Stimulated activated CD4-positive, alpha-beta T cell treated with anti-CD3 and anti-CD28 coated beads, Interleukin-15, amount 100 ng/mL, for 1 hour (primary cell): ENCODE measurements around the gene TGM2.

ENCODE experiments used
- DNase-seq, 2 donors: peaks; one replicate each; pipeline ENCODE4 v3.0.0-alpha.2; 2020; ENCODE audit warnings: low read depth in 1 of 2, low spot score in 1 of 2

Gene TGM2

DNA sequence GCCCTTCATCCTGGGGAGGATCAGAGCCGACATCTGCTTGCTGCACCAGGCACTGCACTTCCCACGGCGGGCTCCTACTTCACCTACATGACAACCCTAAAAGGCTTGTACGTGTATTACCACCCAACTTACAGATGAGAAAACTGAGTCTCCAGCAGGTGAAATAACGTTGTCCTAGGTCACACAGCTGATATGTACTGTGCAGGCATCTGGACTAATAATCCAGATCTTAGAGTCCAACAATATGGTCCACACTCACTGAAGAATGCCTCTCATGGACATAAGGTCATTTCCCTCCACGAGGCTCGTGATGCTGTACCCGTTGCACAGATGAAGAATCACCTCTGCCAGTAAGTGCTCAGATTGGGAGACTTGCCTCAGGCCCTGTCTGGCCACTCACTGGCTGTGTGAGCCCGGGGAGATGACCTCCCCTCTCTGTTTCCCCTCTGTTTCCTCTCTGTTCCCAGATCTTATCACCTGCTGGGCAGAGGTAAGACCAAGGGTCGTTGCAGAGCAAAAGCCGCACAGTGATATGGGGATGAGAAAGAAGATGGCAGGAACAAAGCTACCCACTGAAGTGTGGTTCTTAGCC is 32.1 kb downstream of the TGM2 start:
- DNase-seq = no peak

DNA sequence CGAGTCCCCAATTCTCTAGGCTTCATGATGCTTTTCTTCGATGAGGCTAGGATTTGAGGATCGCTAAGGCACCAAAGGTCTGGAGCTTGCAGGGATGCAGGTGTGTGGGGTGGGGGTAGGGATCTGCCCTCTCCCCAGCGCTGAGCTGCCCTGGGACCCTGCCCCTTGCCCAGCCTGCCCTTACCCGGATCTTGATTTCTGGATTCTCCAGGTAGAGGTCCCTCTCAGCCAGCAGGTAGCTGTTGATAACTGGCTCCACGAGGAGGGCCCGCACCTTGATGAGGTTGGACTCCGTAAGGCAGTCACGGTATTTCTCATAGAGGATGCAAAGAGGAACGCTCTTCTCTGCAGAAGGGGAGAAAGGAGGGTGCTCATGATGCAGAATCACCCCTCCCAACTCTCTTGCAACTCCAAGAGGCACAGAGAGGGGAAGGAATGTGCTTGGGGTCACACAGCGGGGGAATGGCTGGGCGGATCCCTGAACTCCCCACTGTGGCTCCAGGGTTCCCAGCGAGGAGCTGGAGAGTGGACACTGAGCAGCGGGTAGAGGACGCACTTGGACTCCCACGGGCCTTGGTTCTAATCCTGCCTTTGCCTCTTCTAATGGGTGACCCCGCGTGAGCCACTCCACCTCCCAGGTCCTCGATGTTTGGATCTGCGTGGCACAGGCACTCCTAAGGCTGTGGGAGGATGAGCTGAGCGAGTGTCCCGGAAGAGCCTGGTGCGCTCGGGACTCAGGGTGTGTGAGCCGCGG is 32.7 kb downstream of the TGM2 start:
- DNase-seq = no peak

DNA sequence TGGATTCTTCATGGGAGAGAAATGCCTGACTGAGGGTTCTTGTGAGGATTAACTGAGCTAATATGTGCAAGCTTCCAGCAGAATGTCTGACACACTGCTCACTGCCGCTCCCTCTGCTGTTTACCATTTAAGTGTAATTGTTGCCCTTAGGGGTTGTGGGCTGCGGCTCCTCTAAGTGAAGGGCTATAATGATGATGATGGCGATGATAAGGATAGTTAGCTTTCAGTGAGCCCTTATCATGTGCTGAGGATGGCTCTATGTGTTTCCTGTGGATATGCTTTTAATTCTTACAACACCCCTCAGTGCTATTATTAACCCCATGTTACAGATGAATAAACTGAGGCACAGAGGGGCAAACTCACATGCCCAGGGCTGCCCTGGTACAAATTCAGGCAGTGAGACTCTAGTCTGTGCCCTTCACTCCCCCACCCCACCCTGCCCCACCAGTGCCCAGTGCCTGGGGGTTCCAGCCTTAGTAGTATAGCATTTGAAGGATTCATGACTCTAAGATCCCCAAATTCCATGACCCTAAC is 33.4 kb downstream of the TGM2 start:
- DNase-seq = no peak

DNA sequence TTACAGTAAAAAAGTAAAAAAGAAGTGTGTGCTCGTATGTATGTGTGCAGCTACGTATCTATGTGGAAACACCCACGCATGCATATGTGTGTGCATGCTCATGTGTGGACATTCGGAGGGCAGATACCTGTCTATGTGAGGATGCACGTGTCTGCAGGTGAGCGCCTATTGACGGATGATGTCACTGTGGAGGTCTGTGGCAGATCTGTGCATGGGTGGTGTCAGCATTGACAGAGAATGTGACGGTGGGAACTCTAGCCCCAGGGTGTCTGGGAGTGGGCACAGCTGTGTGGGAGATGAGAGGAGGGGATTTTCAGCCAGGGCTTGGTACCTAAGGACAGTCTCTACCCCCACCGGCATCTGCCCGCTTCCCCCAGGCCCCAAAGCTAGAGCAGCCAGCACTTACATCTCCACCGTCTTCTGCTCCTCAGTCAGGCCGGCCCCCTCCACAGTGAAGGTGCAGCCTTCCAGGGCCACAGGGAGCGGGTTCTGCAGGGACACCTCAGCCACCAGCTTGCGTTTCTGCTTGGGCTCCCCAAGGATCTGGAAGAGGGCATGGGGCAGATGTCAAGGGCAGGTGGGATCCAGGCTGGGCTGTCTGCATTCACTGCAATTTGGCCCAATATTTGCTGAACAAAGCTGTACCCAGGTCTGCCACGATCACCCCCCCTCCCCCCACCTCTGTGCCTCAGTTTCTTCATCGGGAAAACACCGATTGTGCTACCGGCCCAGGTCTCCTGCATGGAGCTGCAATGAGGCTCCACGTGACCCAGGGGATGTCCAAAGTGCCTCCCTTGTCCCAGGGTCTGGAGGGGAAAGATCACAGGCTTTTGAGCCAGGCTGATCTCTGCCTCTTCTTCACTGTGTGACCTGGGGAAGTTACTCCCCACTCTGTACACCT is 34.1 kb downstream of the TGM2 start:
- no peak for DNase-seq

DNA sequence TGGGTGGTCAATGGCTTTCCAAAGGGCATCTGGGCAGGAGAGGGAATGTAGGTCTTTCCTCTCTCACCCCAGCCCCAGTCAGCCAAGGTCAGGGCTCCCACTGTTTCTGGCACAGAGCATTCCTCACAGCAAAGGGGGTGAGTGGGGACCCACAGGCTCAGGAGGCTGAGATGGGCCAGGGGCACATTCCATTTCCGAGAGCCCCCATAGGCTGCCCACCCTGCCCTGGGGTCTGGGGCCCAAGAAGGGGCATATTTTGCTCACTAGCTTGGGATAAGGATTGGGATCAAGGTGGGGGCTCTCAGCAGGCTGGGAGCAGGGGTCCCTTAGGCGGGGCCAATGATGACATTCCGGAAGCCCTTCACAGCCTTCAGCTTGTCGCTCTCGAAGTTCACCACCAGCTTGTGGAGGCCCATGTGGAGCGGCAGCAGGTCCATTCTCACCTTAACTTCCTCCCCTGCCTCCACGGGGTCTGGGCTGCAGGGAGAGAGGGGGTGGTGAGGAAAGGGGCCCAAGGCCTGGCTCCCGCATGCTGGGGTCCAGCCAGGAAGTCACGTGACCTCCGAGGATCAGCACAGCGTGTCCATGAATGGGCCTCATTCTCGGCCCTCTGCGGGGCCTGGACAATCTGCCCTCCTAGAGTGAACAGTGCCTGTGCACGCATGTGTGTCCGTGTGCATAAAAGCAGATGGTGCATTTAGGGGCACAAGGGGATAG is 35.0 kb downstream of the TGM2 start:
- no peak for DNase-seq

DNA sequence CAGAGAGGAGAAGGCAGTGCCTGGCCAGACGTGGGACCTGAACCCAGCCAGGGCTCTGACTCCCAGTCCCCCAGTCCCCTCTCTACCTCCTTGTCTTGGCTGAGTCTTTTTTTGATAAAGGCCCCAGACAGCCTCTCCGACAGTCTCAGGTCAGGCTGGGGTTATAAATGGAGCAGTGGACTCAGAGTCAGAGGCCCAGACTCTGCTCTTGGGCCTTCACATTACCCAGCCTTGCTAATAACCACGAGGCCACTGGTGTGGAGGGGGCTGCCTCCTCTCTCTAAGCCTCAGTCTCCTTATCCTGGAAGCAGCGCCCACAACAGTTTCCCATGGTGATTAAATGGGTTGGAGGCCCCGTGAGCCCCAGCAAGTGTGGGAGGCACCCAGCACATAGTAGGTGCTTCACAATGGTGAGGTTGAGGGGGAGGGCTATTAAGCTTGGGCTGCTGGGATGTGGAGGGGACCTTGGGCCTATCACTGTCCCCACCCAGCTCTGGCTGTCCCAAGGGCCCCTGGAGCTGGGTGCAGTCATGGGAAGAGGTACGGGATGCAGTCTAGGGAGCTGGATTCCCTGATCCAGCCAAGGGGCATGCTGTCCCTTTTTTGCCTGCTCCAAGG is 35.7 kb downstream of the TGM2 start:
- no peak for DNase-seq

DNA sequence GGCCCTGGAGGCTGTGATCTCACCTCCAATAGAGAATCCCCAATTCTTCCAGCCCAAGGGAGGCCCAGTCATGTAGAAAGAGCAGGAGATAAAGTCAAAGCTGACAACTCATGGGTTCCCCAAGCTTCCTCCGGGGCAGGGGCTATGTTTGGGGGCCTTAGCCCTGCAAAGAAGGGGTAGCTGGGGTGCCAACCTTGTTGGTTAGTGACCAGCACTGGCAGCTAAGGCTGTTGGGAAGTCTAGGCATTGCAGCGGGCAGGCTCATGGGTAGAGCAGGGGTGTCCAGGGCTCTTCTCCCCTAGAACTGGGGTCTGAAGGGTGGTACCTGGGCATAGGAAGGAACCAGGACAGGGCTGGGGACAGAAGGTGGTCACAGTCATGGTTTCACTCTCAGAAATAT is 36.4 kb downstream of the TGM2 start:
- DNase-seq = no peak

DNA sequence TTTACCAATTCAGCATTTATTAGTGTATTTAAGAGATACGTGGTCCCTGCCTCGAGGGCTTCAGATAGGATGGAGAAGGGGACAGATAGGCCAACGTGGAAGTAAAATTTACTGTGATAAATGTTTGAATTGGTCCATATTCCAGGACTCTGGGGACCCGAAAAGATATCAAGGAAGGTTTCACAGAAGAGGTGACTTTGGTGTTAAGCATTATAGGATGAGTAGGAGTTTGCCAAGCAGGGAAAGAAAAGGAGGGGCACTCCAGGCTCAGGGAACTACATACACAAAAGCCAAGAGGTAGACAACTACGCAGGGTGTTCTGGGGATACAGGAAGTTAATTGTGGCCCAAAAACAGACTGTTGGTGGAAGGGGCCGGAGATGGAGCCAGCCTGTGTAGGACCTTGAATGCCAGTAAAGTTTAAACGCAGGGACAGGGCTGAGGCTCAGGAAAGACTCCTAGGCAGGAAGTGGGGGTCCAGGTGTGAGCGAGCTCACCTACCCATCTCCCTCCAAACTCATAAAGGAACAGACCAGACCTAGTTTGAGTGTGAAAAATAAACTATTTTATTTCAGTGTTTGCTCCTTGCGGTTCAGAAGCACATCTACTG is 37.0 kb downstream of the TGM2 start:
- DNase-seq = no peak

DNA sequence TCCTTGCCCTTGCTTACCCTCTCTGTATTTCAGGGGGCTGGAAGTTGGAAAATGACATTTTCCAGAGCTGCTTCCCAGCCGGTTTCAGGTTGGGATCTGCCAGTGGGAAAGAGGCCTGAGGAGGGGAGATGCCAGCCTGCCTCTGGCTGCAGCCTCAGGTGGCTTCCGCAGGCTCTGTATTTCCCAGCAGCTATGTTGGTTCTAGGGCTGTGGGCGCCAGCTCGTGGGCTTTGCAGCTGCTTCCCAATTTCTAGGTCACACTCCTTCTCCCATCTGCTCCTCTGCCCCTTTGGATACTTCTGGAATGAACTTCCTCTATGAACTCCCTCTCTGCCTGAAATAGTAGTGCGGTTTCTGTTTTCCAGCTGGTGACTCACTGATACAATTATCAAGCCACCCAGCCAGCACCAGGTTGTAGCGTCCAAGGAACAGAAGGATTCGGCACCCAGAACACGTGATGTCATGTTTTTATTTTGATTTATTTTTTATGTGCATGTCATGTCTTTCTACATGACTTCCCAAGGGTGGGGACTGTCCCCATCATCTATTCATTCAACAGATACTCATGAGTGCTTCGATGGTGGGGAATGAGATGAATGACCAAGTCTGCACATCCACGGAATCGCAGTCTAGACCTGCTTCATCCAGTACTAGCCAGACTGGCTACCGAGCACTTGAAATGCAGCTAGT is 38.0 kb downstream of the TGM2 start:
- DNase-seq = no peak

DNA sequence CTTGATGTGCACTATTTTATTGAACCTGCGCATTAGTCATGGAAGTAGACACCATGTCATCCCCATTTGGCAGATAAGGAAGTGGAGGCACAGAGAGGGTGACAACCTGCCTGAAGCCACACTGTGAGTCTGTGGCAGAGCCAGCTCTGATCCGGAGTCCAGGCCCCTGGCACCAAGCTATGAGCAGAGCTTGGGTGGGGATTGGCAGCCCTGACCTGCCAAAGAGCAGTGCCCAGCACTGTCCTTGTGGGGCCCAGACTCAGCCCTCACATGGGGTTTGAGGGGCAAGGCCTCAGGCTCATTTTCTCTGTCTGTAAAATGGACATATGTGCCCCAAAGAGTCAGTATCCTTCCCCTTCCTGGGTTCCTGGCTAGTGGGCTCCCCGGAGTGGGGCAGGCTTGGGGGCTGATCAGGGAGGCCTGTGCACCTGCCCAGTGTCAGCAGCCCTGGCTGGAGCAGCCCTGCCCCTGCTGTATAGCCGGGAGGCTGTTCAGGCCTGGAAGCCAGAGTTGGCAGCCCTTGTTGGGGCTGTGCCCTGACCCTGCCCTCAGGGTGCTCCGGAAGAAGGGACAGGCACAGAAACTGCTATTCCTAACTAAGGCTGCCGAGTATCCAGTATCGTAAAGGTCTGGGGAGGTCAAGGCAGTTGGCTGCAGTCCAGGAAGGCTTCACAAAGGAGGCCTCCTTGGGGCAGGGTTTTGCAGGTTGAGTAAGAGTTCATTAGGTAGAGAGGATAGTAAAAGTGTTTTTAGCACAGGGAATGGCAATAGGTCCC is 38.7 kb downstream of the TGM2 start:
- DNase-seq = no peak

DNA sequence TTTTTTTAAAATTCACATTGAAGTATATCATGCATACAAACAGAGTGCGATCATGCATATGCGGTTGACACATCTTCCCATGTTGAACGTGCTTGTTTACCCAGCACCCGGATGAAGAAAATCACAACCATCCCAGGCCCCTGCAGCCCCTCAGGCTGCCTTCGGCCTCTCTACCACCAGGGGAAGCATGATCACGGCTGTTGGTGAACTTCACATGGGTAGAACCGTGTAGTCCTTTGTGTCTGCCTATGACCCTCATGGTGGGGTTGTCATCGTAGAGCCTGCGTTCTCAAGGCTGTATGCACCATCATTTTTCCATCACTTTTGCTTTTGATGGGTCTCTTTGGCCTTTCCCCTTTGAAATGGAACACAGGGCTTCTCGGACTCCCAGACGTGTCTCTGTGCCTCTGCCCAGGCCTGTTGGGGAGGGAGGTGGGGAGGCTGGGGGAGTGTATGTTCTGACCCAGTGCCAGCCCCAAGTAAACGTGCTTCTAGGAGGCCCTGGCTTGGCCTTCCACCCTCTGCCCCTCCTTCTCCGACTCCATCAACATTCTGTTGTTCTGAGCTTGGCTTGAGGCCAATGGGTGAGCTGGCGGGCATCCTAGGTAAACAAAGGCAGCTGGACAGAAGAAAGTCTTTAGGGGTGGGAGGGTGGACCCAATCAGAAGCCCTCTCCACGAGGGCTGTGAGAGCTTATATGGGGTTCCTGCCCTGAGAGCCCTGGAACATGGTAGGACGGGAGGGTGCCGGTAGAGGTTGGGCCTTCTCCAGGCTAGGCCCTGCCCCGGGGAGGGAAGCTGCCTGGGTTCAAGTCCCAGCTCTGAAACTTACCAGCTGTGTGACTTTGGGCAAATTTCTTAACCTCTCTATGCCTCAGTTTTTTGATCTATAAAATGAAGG is 39.7 kb downstream of the TGM2 start:
- no peak for DNase-seq

DNA sequence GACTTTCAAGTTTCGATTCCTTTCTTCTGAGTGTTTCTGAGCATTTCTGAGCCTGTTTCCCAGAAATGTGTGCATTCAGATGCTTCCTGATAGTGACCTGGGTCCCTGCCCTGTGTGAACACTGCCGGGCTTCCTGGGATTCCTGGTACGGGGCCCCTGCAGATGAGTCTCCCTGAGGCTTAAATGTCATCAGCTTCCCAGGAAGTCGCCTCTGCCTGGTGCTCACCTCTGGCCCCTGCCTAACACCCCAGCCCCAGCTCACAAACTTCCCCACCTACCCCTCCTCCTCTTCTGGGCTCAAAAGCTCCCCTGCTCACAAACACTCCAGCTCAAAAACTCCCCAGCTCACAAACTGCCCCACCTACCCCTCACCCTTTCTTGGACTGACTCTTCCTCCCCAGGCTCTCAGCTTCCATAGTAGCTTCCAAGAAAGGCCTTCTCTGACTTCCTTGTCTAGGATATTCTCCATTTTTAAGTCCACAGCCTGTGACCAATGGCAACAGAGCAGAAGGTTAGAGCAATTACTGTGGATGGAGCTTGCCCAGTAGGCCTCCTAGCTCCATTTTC is 42.0 kb downstream of the TGM2 start:
- no peak for DNase-seq

DNA sequence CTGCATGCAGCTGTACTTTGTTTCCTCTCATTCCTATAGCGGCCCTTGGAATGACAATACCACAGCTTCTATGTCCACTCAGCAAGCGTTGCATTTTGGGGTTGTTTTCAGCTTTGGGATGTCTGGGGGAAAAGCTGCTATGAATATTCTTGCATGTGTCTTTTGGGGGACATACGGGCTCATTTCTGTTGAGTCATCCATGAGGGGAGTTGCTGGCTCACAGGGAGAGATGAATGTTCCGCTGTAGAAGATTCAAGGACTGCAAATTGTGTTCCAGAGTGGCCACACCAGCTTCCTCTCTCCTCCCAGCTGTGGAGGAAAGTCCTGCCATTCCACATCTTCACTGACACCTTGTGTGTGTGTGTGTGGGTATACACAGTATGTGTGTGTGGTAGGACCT is 43.3 kb downstream of the TGM2 start:
- no peak for DNase-seq

DNA sequence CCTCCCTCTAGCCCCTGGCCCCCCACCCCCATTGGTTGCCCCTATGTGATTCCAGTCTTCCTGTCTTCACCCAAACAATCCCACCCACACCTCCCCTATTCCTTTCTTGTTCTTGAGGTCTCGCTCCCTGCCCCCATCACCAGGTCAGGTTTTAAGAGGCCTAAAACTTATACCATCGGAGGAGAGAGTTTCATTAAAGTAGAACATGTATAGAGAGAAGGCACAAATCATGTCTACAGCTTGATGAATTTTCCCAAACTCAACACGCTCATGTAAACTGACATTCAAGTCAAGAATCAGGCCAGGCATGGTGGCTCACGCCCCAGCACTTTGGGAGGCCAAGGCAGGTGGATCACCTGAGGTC is 44.5 kb downstream of the TGM2 start:
- DNase-seq = no peak

DNA sequence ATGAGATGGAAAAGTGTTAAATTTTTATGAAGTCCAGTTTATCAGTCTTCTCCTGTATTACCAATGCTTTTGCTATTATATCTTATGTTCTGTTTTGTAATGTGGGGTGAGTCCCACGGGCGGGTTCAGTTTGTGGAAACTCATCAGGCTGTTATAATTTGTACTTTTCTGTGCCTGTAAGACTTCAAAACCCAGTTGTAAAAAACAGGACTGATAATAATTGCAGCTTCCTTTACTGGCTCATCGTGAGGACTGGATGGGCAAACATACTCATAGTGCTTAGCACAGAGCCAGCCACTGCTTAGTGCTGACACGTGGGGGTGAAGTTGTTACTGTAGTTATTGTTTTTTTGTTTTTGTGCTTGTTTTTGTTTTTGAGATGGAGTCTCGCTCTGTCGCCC is 45.6 kb downstream of the TGM2 start:
- no peak for DNase-seq

DNA sequence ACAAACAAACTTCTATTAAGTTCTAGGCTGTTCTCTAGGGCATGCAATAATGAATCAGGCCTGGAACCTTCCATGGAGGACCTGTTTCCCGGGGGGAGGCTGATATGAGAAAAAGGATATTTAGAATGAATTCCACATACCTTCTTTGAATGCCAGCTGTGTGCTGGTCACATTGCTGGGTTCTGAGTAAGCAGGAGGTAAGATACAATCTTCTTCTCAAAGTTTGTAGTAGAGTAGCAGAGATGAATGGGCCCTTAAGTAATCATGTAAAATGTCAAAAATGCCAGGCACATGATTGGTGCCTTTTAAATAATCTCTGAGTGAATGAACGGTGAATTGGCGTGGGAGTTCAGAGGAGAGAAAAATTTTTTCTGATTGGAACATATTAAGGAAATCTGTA is 47.4 kb downstream of the TGM2 start:
- no peak for DNase-seq

DNA sequence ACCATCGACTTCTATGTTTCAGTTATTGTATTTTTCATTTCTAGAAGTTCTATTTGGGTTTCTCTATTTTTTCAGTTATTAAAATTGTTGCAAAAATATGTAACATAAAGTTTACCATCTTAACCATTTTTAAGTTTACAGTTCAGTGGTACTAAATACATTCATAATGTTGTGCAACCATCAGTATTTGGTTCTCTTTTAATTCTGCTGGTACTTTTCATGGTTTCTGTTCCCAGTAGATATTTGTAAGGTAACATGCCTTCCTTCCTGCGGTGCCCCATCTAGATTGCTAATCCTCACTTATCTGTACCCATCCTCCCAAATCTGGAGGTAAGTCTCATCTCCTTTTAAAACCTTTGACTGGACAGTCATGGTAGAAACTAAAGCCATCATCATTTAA is 47.9 kb downstream of the TGM2 start:
- DNase-seq = no peak
